HG02885 (cell line): ENCODE data around the gene NUB1.
A peak's percentile ranks its signal among the peaks of the same experiment; 100 is the strongest.

Source experiments
- ATAC-seq: cut with Tn5 transposase; IDR thresholded peaks from one replicate; pipeline ENCODE4 v1.9.1; 2021; ENCODE audit warnings: mild to moderate bottlenecking; ENCODE audit not compliant: unreplicated experiment, poor library complexity

Gene NUB1

GRCh38 chr7:151312831-151313809 lies 28.5 kb upstream of the NUB1 start:
- ATAC-seq = no peak

GRCh38 chr7:151313857-151314256 lies 27.8 kb upstream of the NUB1 start:
- no peak for ATAC-seq

- ATAC-seq = no peak
Measured at GRCh38 chr7:151314401-151314800, 27.2 kb upstream of the NUB1 start.

GRCh38 chr7:151315038-151315655 lies 26.5 kb upstream of the NUB1 start:
- ATAC-seq = peak; percentile 47

GRCh38 chr7:151316896-151317295 lies 24.7 kb upstream of the NUB1 start:
- no peak for ATAC-seq

- no peak for ATAC-seq
Measured at GRCh38 chr7:151317936-151318335, 23.7 kb upstream of the NUB1 start.

- ATAC-seq = no peak
Measured at GRCh38 chr7:151319189-151319588, 22.4 kb upstream of the NUB1 start.

GRCh38 chr7:151320263-151320845 lies 21.3 kb upstream of the NUB1 start:
- no peak for ATAC-seq

- ATAC-seq = no peak
Measured at GRCh38 chr7:151321341-151321740, 20.3 kb upstream of the NUB1 start.

GRCh38 chr7:151322906-151323305 lies 18.7 kb upstream of the NUB1 start:
- ATAC-seq = no peak

GRCh38 chr7:151327022-151327421 lies 14.6 kb upstream of the NUB1 start:
- ATAC-seq = no peak

GRCh38 chr7:151327659-151328058 lies 14.0 kb upstream of the NUB1 start:
- ATAC-seq = no peak

GRCh38 chr7:151330181-151330580 lies 11.4 kb upstream of the NUB1 start:
- no peak for ATAC-seq

- ATAC-seq = no peak
Measured at GRCh38 chr7:151330661-151331060, 11.0 kb upstream of the NUB1 start.

GRCh38 chr7:151334628-151335027 lies 7.0 kb upstream of the NUB1 start:
- ATAC-seq = no peak

- no peak for ATAC-seq
Measured at GRCh38 chr7:151336027-151336708, 5.4 kb upstream of the NUB1 start.

GRCh38 chr7:151337346-151337745 lies 4.3 kb upstream of the NUB1 start:
- ATAC-seq = no peak

- ATAC-seq = no peak
Measured at GRCh38 chr7:151338809-151339208, 2.8 kb upstream of the NUB1 start.

GRCh38 chr7:151339651-151340382 lies 1.8 kb upstream of the NUB1 start:
- ATAC-seq = peak; percentile 47

- no peak for ATAC-seq
Measured at GRCh38 chr7:151340794-151341356, 737 bp upstream of the NUB1 start.
